HepG2 (cell line): Measurements from ENCODE around the gene PHACTR1. TPM values are rescaled to one million over a fixed set of nuclear protein-coding genes. Genes with fewer than 3 reads are reported as not detected.

ENCODE experiments used
- ATAC-seq: fragments of 200-7000 bp; cut with Tn5 transposase; 3 replicates; pipeline ENCODE4 v1.9.1; 2020; ENCODE audit warnings: mild to moderate bottlenecking, moderate library complexity
- BruUV-seq: library from RNA; stranded (reverse); fragments of 400-500 nt; replicated peaks from 2 replicates; lab custom pipeline; 2021; lab: Mats Ljungman, UMichigan
- CTCF ChIA-PET: fragments of 300-600 bp; formaldehyde crosslinking; extraction: SDS; loops from one replicate; lab custom pipeline; 2021; ENCODE audit warnings: low total read pairs, inconsistent platforms, low intra/inter-chr PET ratio; lab: Yijun Ruan, JAX
- POLR2A ChIA-PET: fragments of 350-600 bp; sonication (Branson Sonifier 250); formaldehyde crosslinking; loops from one replicate; lab custom pipeline; 2020; ENCODE audit warnings: antibody characterized with exemption, inconsistent platforms; lab: Yijun Ruan, JAX
- DNase-seq: peaks from one replicate; pipeline ENCODE4 v3.0.0-alpha.2; 2015; ENCODE audit warnings: low spot score
- FAIRE-seq: peaks from 3 replicates; lab custom pipeline; 2011; peaks lifted over from hg19 to GRCh38; lab: Jason Lieb, UNC
- H2AFZ ChIP-seq: one replicate; pipeline ENCODE4 v1.6.1; 2011; ENCODE audit warnings: low read length, inconsistent platforms
- H3K27ac ChIP-seq: fragments of 300-600 bp; 3 replicates; pipeline ENCODE4 v1.8.0; 2011; ENCODE audit warnings: mixed run types, mild to moderate bottlenecking, mixed read lengths, low read length, inconsistent platforms; ENCODE audit not compliant: insufficient read depth; ENCODE audit errors: extremely low read length
- H3K27me3 ChIP-seq, 2 experiments: fragments of 200-600 bp in 1 of 2; 2 replicates in 1 of 2; 3 replicates in 1 of 2; pipeline versions ENCODE4 v1.6.0 to v1.8.0; 2011; ENCODE audit warnings: low read length in 2 of 2, mild to moderate bottlenecking in 2 of 2, moderate library complexity in 2 of 2, inconsistent platforms in 1 of 2; ENCODE audit not compliant: insufficient read depth in 2 of 2, control insufficient read depth in 1 of 2
- H3K36me3 ChIP-seq, 2 experiments: fragments of 200-600 bp in 1 of 2; replicated peaks in 1 of 2; 2 replicates in 1 of 2; 3 replicates in 1 of 2; pipeline versions ENCODE4 v1.5.1 to v1.8.0; 2011; ENCODE audit warnings: low read length in 2 of 2, inconsistent platforms in 1 of 2; ENCODE audit not compliant: insufficient read depth in 2 of 2, control insufficient read depth in 1 of 2
- H3K4me1 ChIP-seq: 2 replicates; pipeline ENCODE4 v1.5.1; 2012; ENCODE audit warnings: low read length, inconsistent platforms; ENCODE audit not compliant: insufficient read depth
- H3K4me2 ChIP-seq: 2 replicates; pipeline ENCODE4 v1.6.0; 2011; ENCODE audit warnings: low read depth, low read length, inconsistent platforms
- H3K4me3 ChIP-seq, 3 experiments: fragments of 200-600 bp in 1 of 3; sonication (generic), shearing (Covaris generic) in 1 of 3; replicated peaks in 1 of 3; 2 replicates each; pipeline ENCODE4 v1.5.1; 2011 to 2016; ENCODE audit warnings: low read length in 3 of 3, inconsistent platforms in 2 of 3, low read depth in 2 of 3, mild to moderate bottlenecking in 2 of 3, control low read depth in 1 of 3, mixed read lengths in 1 of 3; ENCODE audit not compliant: insufficient read depth in 1 of 3
- H3K79me2 ChIP-seq: one replicate; pipeline ENCODE4 v1.6.1; 2011; ENCODE audit warnings: low read length, inconsistent platforms; ENCODE audit not compliant: insufficient read depth
- H3K9ac ChIP-seq: 2 replicates; pipeline ENCODE4 v1.6.0; 2011; ENCODE audit warnings: mild to moderate bottlenecking, low read depth, low read length, inconsistent platforms; ENCODE audit not compliant: insufficient read depth
- H3K9me3 ChIP-seq: 2 replicates; pipeline ENCODE4 v1.5.1; 2012; ENCODE audit warnings: mild to moderate bottlenecking, low read length
- H4K20me1 ChIP-seq: 2 replicates; pipeline ENCODE4 v1.6.0; 2011; ENCODE audit warnings: inconsistent platforms, mild to moderate bottlenecking, low read length, moderate library complexity; ENCODE audit not compliant: insufficient read depth
- BRCA1 ChIP-seq: sonication (generic); formaldehyde crosslinking; IDR thresholded peaks from 2 replicates; pipeline ENCODE4 v1.4.0; 2020; ENCODE audit warnings: missing genetic modification reagents
- CREBL2 ChIP-seq: sonication (generic); formaldehyde crosslinking; IDR thresholded peaks from 2 replicates; pipeline ENCODE4 v1.8.1; 2023; ENCODE audit warnings: missing genetic modification reagents, mild to moderate bottlenecking, borderline replicate concordance
- FOXJ3 ChIP-seq: sonication (generic); formaldehyde crosslinking; IDR thresholded peaks from 2 replicates; pipeline ENCODE4 v1.4.0; 2020; ENCODE audit warnings: missing genetic modification reagents, mild to moderate bottlenecking, borderline replicate concordance
- GPN1 ChIP-seq: sonication (generic); formaldehyde crosslinking; IDR thresholded peaks from 2 replicates; pipeline ENCODE4 v1.5.1; 2020; ENCODE audit warnings: missing genetic modification reagents, borderline replicate concordance
- IRX3 ChIP-seq: sonication (generic); formaldehyde crosslinking; IDR thresholded peaks from 2 replicates; pipeline ENCODE4 v1.8.1; 2023; ENCODE audit warnings: mild to moderate bottlenecking, low read depth, missing genetic modification reagents, borderline replicate concordance
- NR2F1 ChIP-seq, 2 experiments: fragments of 450-650 bp in 1 of 2; formaldehyde crosslinking in 1 of 2; IDR thresholded peaks; 2 replicates each; pipeline versions ENCODE4 v1.5.0 to v1.6.1; 2016 to 2020; ENCODE audit warnings: mild to moderate bottlenecking in 1 of 2, missing compliant biosample characterization in 1 of 2, missing genetic modification reagents in 1 of 2, moderate library complexity in 1 of 2
- PITX1 ChIP-seq: sonication (generic); formaldehyde crosslinking; IDR thresholded peaks from 2 replicates; pipeline ENCODE4 v1.5.1; 2020; ENCODE audit warnings: mild to moderate bottlenecking, missing genetic modification reagents
- PTBP1 ChIP-seq: fragments of 200-400 bp; formaldehyde crosslinking; IDR thresholded peaks from 2 replicates; pipeline ENCODE4 v1.6.1; 2018; ENCODE audit warnings: low read length, low read depth; ENCODE audit not compliant: poor library complexity, severe bottlenecking
- RAD21 ChIP-seq: fragments of 450-650 bp; formaldehyde crosslinking; IDR thresholded peaks from 2 replicates; pipeline ENCODE4 v1.5.0; 2020; ENCODE audit warnings: mild to moderate bottlenecking
- RBAK ChIP-seq: sonication (generic); formaldehyde crosslinking; IDR thresholded peaks from 2 replicates; pipeline ENCODE4 v1.5.1; 2020; ENCODE audit warnings: mild to moderate bottlenecking, missing genetic modification reagents
- SMC3 ChIP-seq: IDR thresholded peaks from 2 replicates; pipeline ENCODE4 v1.6.1; 2011; ENCODE audit warnings: low read length, improper control_type of control experiment
- TBL1XR1 ChIP-seq: fragments of 150-350 bp; IDR thresholded peaks from 2 replicates; pipeline ENCODE4 v1.6.1; 2014; ENCODE audit warnings: borderline replicate concordance, low read length; ENCODE audit not compliant: partially characterized antibody
- UBTF ChIP-seq: sonication (generic); formaldehyde crosslinking; IDR thresholded peaks from 2 replicates; pipeline ENCODE4 v1.4.0; 2020; ENCODE audit warnings: mild to moderate bottlenecking, missing genetic modification reagents
- ZC3H4 ChIP-seq: sonication (generic); formaldehyde crosslinking; IDR thresholded peaks from 2 replicates; pipeline ENCODE4 v1.4.0; 2020; ENCODE audit warnings: missing genetic modification reagents, borderline replicate concordance
- ZNF382 ChIP-seq: sonication (generic); formaldehyde crosslinking; IDR thresholded peaks from 2 replicates; pipeline ENCODE4 v1.5.0; 2020; ENCODE audit warnings: missing genetic modification reagents, mild to moderate bottlenecking, borderline replicate concordance
- ZNF777 ChIP-seq: sonication (generic); formaldehyde crosslinking; IDR thresholded peaks from 2 replicates; pipeline ENCODE4 v1.4.0; 2020; ENCODE audit warnings: missing genetic modification reagents
- ZNF781 ChIP-seq: sonication (generic); formaldehyde crosslinking; IDR thresholded peaks from 2 replicates; pipeline ENCODE4 v1.5.1; 2020; ENCODE audit warnings: borderline replicate concordance, mild to moderate bottlenecking, missing genetic modification reagents; ENCODE audit errors: not compliant biosample characterization
- WGBS: methylation state at CpG from one replicate; pipeline ENCODE4 v1.1.6; 2017; ENCODE audit warnings: low lambda C conversion rate; 5-methylcytosine and 5-hydroxymethylcytosine counted together
- in situ Hi-C: cut with HindIII; loops from 2 replicates; pipeline ENCODE4 v1.10.0; 2017; ENCODE audit warnings: low pct_unique_long_range_greater_than_20kb; ENCODE audit not compliant: extremely low pct_ligation_motif_present
- intact Hi-C: fragments of 100-400 bp; cut with micrococcal nuclease; formaldehyde crosslinking; loops from one replicate; pipeline ENCODE4 v1.10.0; 2022; ENCODE audit not compliant: unreplicated experiment
- polyA plus RNA-seq, 8 experiments: library from polyadenylated mRNA; depleted of rRNA in 3 of 8; stranded (reverse) in 7 of 8; unstranded in 1 of 8; fragments of >200 nt; fragmentation: Illumina TruSeq in 4 of 8; extraction: Trizol in 4 of 8; gene quantifications; 2 replicates each; pipeline versions ENCODE4 v1.2.1 to v1.2.3, GENCODE V29; 2011 to 2016; ENCODE audit warnings: low read depth in 4 of 8, missing spikeins in 1 of 8, mixed read lengths in 1 of 8; ENCODE audit not compliant: insufficient read depth in 1 of 8
- total RNA-seq, 5 experiments: library from RNA; depleted of rRNA; stranded (reverse); fragments of >200 nt; fragmentation: Illumina TruSeq; extraction: Trizol; gene quantifications; 2 replicates each; pipeline ENCODE4 v1.2.3, GENCODE V29; 2016; ENCODE audit warnings: low read depth in 1 of 5
- TF ChIP-seq, protein P1 (sequence below): sonication (generic); formaldehyde crosslinking; IDR thresholded peaks from 2 replicates; pipeline ENCODE4 v1.4.0; 2020; ENCODE audit warnings: mild to moderate bottlenecking, low read depth, missing genetic modification reagents

Gene PHACTR1
- total and polyA plus RNA-seq, 2 of the 13 experiments (the other 11 are each of a cell fraction or from before 2014, with no cell fraction given): 0.09 TPM; not detected in 1

- Histone ChIP-seq H3K4me2 (no peak overlapping the region), H3K4me1 (no peaks in the 10 kb centered on the region), H2AFZ (no peak overlapping the region), H3K9me3 (no peaks in the 10 kb centered on the region), H4K20me1 (no peaks in the 10 kb centered on the region), H3K9ac (no peak overlapping the region), H3K27me3 (no peaks in the 10 kb centered on the region; a peak in 1 of 5 replicates), H3K36me3 (no peaks in the 10 kb centered on the region), H3K27ac (no peak overlapping the region), H3K4me3 (no peak overlapping the region), H3K79me2 (no peaks in the 10 kb centered on the region)
- intact Hi-C loops: no loop called here
- TF ChIP-seq PITX1 (no peak), NR2F1 (CRISPR knock-in tag; IDR thresholded peaks at IDR 0.05) (no peak), TBL1XR1 (no peak), BRCA1 (CRISPR knock-in tag) (no peak), ZNF382 (CRISPR knock-in tag) (no peak), CREBL2 (no peak), ZNF781 (CRISPR knock-in tag) (no peak), ZC3H4 (no peak), UBTF (no peak), PTBP1 (no peak), ZNF777 (no peak), FOXJ3 (CRISPR knock-in tag) (no peak), SMC3 (no peak), RBAK (CRISPR knock-in tag) (no peak), GPN1 (no peak), RAD21 (CRISPR knock-in tag) (no peak), IRX3 (CRISPR knock-in tag) (no peak)
- TF ChIP-seq, protein P1, sequence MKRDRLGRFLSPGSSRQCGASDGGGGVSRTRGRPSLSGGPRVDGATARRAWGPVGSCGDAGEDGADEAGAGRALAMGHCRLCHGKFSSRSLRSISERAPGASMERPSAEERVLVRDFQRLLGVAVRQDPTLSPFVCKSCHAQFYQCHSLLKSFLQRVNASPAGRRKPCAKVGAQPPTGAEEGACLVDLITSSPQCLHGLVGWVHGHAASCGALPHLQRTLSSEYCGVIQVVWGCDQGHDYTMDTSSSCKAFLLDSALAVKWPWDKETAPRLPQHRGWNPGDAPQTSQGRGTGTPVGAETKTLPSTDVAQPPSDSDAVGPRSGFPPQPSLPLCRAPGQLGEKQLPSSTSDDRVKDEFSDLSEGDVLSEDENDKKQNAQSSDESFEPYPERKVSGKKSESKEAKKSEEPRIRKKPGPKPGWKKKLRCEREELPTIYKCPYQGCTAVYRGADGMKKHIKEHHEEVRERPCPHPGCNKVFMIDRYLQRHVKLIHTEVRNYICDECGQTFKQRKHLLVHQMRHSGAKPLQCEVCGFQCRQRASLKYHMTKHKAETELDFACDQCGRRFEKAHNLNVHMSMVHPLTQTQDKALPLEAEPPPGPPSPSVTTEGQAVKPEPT (CRISPR knock-in tag): no peak
- BruUV-seq: no TSS peak
- FAIRE-seq (no peak), DNase-seq (no peak), ATAC-seq (no peak)
- ChIA-PET POLR2A (no interaction called here), CTCF (no interaction called here)
- WGBS: under 1% methylated on average over 6 of the region's 6 CpGs
- in situ Hi-C loops: no loop called here
Measured at GRCh38 chr6:13032566-13032965, 316.0 kb downstream of the PHACTR1 start.
